ENCODE data around the gene GOLGA6L7.
"Not testable (repeated sequence)": the region's sequence is repeated elsewhere in the genome, so short reads cannot be mapped to it uniquely, and the experiment has no call there.

GOLGA6L7 gene

DNA sequence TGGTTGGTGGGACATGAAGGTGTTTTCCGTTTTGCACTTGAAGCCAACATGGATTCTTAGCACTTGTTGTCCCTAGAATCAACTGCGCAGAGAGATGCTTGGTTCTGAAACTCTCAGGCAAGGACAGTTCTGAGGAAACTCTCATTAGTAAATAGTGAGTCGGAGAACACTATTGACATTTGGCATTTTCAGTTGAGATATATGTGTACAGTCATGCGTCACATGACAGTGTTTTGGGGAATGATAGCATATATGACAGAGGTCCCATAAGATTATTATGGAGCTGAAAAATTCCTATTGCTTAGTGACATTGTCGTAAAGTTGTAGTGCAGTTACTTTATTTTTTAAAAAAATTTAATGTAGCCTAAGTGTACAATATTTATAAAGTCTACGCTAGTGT lies 43.1 kb upstream of the GOLGA6L7 start:
- TF ChIP-seq SUZ12 (IDR thresholded peaks at IDR 0.05; ENCODE audit: extremely low read depth, insufficient read depth, insufficient read length) (no peak), YY1 (IDR thresholded peaks at IDR 0.05; ENCODE audit: insufficient read depth, insufficient read length) (no peak), ZNF274 (IDR thresholded peaks at IDR 0.05; ENCODE audit: low read depth, low read length) (no peak)
- Histone ChIP-seq H3K27me3 (ENCODE audit: insufficient read depth, insufficient read length) (peaks cover 10% of the 10 kb centered on the region), H3K9ac (ENCODE audit: insufficient read length, low read depth) (no peak overlapping the region)

DNA sequence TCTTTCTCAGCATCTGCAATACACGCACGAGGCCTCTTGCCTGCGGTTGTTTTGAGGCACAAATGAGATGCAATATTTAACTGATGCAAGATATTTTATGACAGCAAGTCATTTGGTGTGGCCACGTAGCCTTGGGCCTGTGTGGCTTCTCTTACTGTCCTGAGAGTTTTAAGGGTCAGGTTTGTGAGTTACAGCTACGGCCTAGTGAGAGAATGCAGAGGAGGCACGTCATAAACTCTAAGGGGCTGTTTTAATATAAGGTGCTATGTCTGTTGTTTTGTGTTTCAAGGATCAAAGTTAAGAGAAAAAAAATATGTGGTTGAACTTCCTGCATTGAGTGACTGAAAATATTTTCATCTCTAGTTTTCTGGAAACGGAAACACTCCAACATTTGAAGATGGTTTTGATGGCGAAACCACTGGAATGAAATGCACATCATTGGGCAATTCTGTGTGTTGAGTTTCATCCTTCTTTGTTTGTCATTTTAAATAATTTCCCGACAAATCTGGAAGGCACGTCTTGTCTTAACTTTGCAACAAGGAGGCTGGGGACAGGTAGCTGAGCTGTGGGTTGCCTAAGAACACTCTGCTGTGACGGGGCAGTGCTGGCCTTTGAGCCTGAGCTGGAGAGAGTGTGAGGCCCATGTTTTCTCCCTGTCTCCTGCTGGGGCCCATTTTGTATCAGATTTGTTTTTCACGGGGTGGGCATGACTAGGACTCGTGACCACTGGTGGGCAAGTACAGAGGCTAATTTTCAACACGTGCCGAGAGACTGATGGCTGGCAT lies 42.5 kb upstream of the GOLGA6L7 start:
- Histone ChIP-seq H3K9ac (ENCODE audit: insufficient read length, low read depth) (no peak overlapping the region), H3K27me3 (ENCODE audit: insufficient read depth, insufficient read length) (peaks cover 13% of the 10 kb centered on the region), H3K9me3 (ENCODE audit: insufficient read depth, low read length) (no peaks in the 10 kb centered on the region; the same call in 1 of the 2 replicates), H3K4me1 (ENCODE audit: insufficient read depth, insufficient read length) (no peaks in the 10 kb centered on the region), H3K4me3 (ENCODE audit: insufficient read length, low read depth) (no peak overlapping the region), H3K36me3 (ENCODE audit: insufficient read depth, insufficient read length, low read length) (no peaks in the 10 kb centered on the region)
- no peak for DNase-seq (ENCODE audit: low read depth, low spot score)
- TF ChIP-seq SUZ12 (IDR thresholded peaks at IDR 0.05; ENCODE audit: extremely low read depth, insufficient read depth, insufficient read length) (no peak), ZNF274 (IDR thresholded peaks at IDR 0.05; ENCODE audit: low read depth, low read length) (no peak), YY1 (IDR thresholded peaks at IDR 0.05; ENCODE audit: insufficient read depth, insufficient read length) (no peak)

More for the DNA sequence above, 43.1 kb upstream of the GOLGA6L7 start:
- Histone ChIP-seq H3K4me3 (ENCODE audit: insufficient read length, low read depth) (no peak overlapping the region), H3K4me1 (ENCODE audit: insufficient read depth, insufficient read length) (no peaks in the 10 kb centered on the region), H3K9me3 (ENCODE audit: insufficient read depth, low read length) (peaks cover 3% of the 10 kb centered on the region; the same call in 1 of the 2 replicates), H3K36me3 (ENCODE audit: insufficient read depth, insufficient read length, low read length) (no peaks in the 10 kb centered on the region)
- no peak for DNase-seq (ENCODE audit: low read depth, low spot score)

DNA sequence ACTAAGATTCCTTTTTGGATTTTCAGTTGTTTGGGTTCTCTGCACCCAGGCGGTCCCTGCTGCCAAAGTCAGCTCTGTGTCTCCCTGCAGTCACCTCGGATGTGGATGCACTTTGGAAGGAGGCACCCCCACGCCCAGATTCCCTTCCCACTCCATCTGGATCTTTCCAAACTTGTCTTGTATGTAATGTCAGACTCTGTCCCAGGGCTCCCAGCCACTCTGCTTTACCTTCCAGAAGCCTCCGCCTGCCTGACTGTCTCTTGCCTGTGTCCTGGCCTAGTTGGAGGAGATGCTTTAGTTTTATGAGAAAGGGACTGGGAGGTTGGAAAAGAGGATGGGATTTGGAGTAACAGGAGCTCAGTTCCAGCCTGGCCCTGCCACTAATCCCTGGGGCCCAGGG lies 41.8 kb upstream of the GOLGA6L7 start:
- not testable (repeated sequence) for H3K4me3 ChIP-seq (ENCODE audit: insufficient read length, low read depth); DNase-seq (ENCODE audit: low read depth, low spot score); H3K9me3 ChIP-seq (ENCODE audit: insufficient read depth, low read length); H3K4me1 ChIP-seq (ENCODE audit: insufficient read depth, insufficient read length); H3K36me3 ChIP-seq (ENCODE audit: insufficient read depth, insufficient read length, low read length); H3K9ac ChIP-seq (ENCODE audit: insufficient read length, low read depth)
- peaks cover 17% of the 10 kb centered on the region for H3K27me3 ChIP-seq (ENCODE audit: insufficient read depth, insufficient read length)

DNA sequence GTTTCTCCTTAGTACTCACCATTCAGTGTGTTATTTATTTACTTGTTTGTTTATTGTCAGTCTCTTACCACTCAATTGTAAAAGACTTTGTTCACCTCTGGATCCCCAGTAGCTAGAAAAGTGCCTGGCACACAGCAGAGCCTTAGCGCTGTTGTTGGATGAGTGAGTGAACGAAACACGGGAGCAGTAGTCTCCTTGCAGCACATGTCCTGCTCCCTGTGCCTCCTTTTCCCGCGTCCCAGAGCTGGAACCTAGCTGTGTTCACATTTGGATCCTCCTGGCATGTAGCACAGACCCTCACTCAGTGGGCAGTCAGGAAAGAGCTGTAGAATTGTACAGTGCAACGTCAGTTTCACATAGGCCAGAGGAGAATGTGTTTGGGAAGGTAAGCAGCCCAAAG lies 41.4 kb upstream of the GOLGA6L7 start:
- peaks cover 21% of the 10 kb centered on the region for H3K27me3 ChIP-seq (ENCODE audit: insufficient read depth, insufficient read length)
- H3K9ac ChIP-seq (ENCODE audit: insufficient read length, low read depth); DNase-seq (ENCODE audit: low read depth, low spot score); H3K4me1 ChIP-seq (ENCODE audit: insufficient read depth, insufficient read length); H3K4me3 ChIP-seq (ENCODE audit: insufficient read length, low read depth); H3K36me3 ChIP-seq (ENCODE audit: insufficient read depth, insufficient read length, low read length); H3K9me3 ChIP-seq (ENCODE audit: insufficient read depth, low read length): not testable (repeated sequence)

DNA sequence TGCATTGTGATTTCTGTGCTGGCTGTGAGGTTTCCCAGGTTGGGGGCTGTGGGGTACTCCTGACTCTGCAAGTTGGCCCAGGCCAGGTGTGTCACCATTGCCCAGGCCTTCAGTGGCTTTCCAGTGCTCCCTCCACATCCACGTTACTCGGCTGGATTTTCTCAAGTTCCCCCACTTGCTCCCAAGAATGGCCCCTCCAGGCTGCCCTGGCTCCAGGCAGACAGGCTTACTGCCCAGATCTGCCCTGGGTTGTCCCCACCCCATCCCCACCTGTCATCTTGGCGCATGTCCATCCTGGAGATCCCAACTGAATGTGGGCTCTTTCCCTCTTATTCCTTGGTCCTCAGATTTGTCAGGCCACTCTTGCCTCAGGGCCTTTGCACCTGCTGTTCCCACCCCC lies 40.9 kb upstream of the GOLGA6L7 start:
- no peaks in the 10 kb centered on the region for H3K9me3 ChIP-seq (ENCODE audit: insufficient read depth, low read length)
- H3K4me3 ChIP-seq (ENCODE audit: insufficient read length, low read depth): no peak overlapping the region
- no peak for DNase-seq (ENCODE audit: low read depth, low spot score)
- no peaks in the 10 kb centered on the region for H3K36me3 ChIP-seq (ENCODE audit: insufficient read depth, insufficient read length, low read length)
- H3K4me1 ChIP-seq (ENCODE audit: insufficient read depth, insufficient read length): peaks cover 9% of the 10 kb centered on the region
- TF ChIP-seq SUZ12 (IDR thresholded peaks at IDR 0.05; ENCODE audit: extremely low read depth, insufficient read depth, insufficient read length) (no peak), ZNF274 (IDR thresholded peaks at IDR 0.05; ENCODE audit: low read depth, low read length) (no peak), YY1 (IDR thresholded peaks at IDR 0.05; ENCODE audit: insufficient read depth, insufficient read length) (no peak)
- H3K27me3 ChIP-seq (ENCODE audit: insufficient read depth, insufficient read length): peaks cover 27% of the 10 kb centered on the region
- no peak overlapping the region for H3K9ac ChIP-seq (ENCODE audit: insufficient read length, low read depth)

DNA sequence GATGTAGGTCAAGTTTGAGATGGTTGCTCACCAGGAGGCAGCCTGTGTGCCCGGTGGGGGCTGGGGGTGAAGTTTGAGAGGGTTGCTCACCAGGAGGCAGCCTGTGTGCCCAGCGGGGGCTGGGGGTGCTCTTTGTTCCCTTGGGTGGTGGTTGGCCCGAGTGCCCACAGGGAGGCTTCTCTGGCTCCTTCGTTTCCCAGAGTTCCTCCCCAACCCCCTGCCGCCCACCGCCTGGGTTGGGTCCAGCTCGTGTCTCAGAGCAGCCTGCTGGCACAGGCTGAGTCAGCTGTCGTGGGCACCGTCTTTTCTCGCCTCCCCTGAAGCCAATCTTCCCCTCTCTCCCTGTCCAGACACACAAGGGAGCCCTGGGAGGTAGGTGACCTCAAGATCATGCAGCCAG lies 40.5 kb upstream of the GOLGA6L7 start:
- no peak for TF ChIP-seq SUZ12 (IDR thresholded peaks at IDR 0.05; ENCODE audit: extremely low read depth, insufficient read depth, insufficient read length)
- TF ChIP-seq YY1 (IDR thresholded peaks at IDR 0.05; ENCODE audit: insufficient read depth, insufficient read length): no peak
- TF ChIP-seq ZNF274 (IDR thresholded peaks at IDR 0.05; ENCODE audit: low read depth, low read length): no peak

DNA sequence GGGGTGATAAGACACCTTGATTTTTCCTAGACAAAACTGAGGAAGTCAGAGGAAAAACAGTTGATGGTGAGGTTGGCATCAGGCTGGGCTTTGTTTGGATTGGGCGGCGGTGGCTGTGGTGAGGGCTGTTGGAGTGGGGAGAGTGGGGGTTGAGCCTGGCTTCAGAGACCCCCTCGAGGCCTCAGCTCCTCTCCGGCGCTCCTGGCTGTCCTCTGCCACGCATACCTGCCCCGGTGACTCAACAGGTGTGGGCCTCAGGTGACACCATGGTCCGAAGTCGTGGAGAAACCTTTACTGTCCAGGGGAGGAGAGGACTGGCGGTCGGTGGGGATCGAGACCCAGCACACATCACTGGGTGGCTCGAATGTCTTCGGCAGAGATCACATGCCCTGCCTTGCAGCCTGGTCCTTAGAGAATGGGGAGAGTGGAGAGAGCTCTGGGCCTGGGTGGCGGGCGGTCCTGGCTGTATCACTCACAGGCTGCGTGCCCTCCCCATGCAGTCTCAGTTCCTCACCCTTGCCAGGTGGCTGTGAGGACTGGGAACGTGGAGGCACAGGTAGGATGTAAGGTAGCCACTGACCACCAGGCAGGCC lies 40.0 kb upstream of the GOLGA6L7 start:
- no peak for DNase-seq (ENCODE audit: low read depth, low spot score)
- H3K36me3 ChIP-seq (ENCODE audit: insufficient read depth, insufficient read length, low read length): no peaks in the 10 kb centered on the region
- no peak for TF ChIP-seq YY1 (IDR thresholded peaks at IDR 0.05; ENCODE audit: insufficient read depth, insufficient read length)
- no peak for TF ChIP-seq SUZ12 (IDR thresholded peaks at IDR 0.05; ENCODE audit: extremely low read depth, insufficient read depth, insufficient read length)
- no peak for TF ChIP-seq ZNF274 (IDR thresholded peaks at IDR 0.05; ENCODE audit: low read depth, low read length)
- H3K4me1 ChIP-seq (ENCODE audit: insufficient read depth, insufficient read length): peaks cover 9% of the 10 kb centered on the region
- no peaks in the 10 kb centered on the region for H3K9me3 ChIP-seq (ENCODE audit: insufficient read depth, low read length)
- H3K4me3 ChIP-seq (ENCODE audit: insufficient read length, low read depth): no peak overlapping the region
- H3K27me3 ChIP-seq (ENCODE audit: insufficient read depth, insufficient read length): peaks cover 30% of the 10 kb centered on the region
- no peak overlapping the region for H3K9ac ChIP-seq (ENCODE audit: insufficient read length, low read depth)

More for the DNA sequence above, 40.5 kb upstream of the GOLGA6L7 start:
- peaks cover 9% of the 10 kb centered on the region for H3K4me1 ChIP-seq (ENCODE audit: insufficient read depth, insufficient read length)
- DNase-seq (ENCODE audit: low read depth, low spot score): no peak
- peaks cover 30% of the 10 kb centered on the region for H3K27me3 ChIP-seq (ENCODE audit: insufficient read depth, insufficient read length)
- no peak overlapping the region for H3K9ac ChIP-seq (ENCODE audit: insufficient read length, low read depth)
- H3K4me3 ChIP-seq (ENCODE audit: insufficient read length, low read depth): no peak overlapping the region
- H3K9me3 ChIP-seq (ENCODE audit: insufficient read depth, low read length): no peaks in the 10 kb centered on the region
- H3K36me3 ChIP-seq (ENCODE audit: insufficient read depth, insufficient read length, low read length): no peaks in the 10 kb centered on the region
